LHCN-M2 (cell line): Measurements from ENCODE around the gene EEFSEC. TPM values are rescaled to one million over a fixed set of nuclear protein-coding genes. Genes with fewer than 3 reads are reported as not detected.
A peak's percentile ranks its signal among the peaks of the same experiment; 100 is the strongest.
"Not testable (repeated sequence)": the region's sequence is repeated elsewhere in the genome, so short reads cannot be mapped to it uniquely, and the experiment has no call there.

Experiments used
- DNase-seq: peaks from one replicate; pipeline ENCODE4 v3.0.0-alpha.2; 2012; ENCODE audit warnings: low read depth
- total RNA-seq: library from RNA; depleted of rRNA; stranded (reverse); fragments of >200 nt; gene quantifications from 2 replicates; pipeline ENCODE4 v1.2.3, GENCODE V29; 2014

Gene EEFSEC
- total RNA-seq, 1 experiment from 2014 or later, result 7.9 TPM

DNA sequence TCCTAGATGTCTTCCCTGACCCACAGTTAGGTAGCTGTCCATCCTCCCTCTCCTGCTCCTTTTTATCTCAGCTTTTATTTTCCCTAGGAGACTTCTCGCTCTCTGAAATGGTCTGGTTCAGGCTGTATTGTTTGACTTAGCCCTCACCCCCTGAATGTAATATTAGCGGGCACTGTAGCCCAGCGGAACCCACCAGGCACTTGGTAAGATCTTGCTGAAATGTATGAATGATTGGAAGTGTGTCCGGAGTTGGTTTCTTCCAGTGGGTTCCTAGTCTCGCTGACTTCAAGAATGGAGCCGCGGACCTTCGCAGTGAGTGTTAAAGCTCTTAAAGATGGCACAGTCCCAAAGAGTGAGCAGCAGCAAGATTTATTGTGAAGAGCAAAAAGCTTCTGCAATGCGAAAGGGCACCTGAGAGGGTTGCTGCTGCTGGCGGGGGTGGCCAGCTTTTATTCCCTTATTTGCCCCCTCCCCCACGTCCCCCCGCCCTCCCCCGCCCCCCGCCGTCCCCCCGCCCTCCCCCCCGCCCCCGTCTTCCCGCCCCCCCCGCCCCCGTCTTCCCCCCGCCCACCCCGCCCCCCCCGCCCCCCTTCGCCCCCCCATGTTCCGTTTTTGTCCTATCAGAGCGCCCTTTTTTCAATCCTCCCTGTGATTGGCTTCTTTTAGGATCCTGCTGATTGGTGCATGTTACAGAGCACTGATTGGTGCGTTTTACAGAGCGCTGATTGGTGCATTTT lies 694 bp upstream of the EEFSEC start:
- peak; percentile 76 for DNase-seq

DNA sequence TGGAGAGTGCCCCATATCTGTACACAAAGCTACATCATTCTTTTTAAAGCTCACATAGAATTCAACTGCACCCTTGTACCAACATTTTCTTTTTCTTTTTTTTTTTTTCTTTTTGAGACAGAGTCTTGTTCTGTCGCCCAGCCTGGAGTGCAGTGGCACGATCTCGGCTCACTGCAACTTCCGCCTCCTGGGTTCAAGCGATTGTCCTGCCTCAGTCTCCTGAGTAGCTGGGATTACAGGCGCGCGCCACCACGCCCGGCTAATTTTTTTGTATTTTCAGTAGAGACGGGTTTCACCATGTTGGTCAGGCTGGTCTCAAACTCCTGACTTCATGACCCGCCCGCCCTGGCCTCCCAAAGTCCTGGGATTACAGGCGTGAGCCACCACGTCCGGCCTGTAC lies 1.1 kb downstream of the EEFSEC start:
- DNase-seq, result not testable (repeated sequence)

- no peak for DNase-seq
Measured at GRCh38 chr3:128155616-128156360, 2.5 kb downstream of the EEFSEC start.

DNA sequence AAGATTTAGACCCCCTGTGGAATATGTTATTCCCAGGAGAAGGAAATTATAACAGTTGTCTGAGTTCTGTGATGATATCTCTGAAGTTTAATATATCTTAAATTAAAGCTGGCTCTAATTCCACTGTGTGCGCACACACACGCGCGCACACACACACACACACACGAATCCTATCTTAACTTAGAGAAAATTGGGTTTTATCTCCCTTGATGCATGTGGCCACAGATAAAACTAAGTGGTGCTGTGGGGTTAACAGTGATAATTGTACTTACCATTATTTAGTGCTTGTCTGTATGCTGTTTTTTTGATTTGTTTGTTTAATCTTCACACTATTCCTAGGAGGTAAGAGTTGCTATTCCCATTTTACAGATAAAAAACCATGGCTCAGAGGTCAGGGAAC lies 7.4 kb downstream of the EEFSEC start:
- DNase-seq, result no peak

DNA sequence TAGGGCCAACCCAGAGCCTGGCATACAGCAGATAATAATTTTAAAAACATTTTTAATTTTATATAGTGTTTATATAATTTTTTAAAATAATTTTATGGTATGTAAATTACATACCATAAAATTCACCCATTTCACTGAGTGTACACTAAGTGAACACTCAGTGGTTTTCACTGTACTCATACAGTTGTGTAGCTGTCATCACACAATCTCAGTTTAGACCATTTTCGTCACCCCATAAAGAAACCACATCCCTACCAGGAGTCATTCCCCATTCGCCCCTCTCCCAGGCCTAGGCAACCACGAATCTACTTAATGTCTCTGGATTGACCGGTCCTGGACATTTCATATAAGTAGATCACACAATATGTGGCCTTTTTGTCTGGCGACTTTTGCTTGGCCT lies 10.2 kb downstream of the EEFSEC start:
- DNase-seq, result no peak

- no peak for DNase-seq
Measured at GRCh38 chr3:128166971-128167453, 13.7 kb downstream of the EEFSEC start.

DNA sequence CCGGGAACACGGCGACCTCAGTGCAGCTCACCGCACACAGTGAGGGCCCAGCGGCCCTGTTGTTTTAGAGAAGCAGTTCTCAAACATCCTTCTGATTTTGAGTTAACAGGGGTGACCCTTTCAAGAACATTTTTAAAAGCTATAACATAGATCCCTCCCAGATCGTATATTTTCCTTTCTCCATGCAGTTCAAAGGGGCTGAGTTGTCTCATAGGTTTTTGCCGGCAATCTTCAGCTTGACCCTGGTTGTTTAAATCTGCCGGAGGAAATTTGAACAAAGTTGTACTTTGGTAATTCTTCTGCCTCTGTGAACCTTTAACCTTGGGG lies 14.3 kb downstream of the EEFSEC start:
- DNase-seq, result no peak

DNA sequence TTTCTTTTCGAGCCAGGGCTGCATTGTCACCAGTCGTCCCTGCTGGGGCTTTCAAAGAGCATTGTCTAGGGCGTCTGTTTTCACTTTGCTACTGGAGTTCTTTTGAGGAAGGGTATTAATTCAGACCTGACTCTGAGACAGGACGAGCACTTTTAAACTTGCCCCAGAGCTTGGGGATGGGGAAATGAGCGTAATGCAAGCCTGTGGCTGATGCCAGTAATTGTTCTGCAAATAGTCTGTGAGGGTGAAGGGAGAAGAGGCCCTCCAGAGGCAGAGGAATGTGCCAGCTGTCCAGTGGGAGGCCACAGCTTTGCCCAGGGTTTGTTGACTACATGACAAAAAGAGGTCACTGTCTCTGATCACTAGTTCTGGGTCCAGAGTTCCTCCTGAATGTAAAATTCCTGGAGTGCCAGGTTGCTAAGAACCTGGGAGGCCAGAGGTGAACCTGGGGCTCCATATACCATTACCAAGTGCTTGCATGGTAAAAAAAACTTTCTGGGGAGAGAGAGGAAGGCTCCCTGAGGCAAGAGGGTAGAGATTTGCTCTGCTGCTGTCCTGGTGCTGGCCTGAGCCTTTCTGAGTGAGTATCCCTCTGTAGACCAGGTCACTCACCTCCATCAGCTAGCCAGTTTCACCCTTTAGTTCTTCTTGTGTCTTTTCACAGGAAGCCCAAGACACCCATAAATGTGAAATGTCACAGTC lies 14.8 kb downstream of the EEFSEC start:
- peak; percentile 15 for DNase-seq

GRCh38 chr3:128168836-128169235 lies 15.6 kb downstream of the EEFSEC start:
- DNase-seq, result no peak

DNA sequence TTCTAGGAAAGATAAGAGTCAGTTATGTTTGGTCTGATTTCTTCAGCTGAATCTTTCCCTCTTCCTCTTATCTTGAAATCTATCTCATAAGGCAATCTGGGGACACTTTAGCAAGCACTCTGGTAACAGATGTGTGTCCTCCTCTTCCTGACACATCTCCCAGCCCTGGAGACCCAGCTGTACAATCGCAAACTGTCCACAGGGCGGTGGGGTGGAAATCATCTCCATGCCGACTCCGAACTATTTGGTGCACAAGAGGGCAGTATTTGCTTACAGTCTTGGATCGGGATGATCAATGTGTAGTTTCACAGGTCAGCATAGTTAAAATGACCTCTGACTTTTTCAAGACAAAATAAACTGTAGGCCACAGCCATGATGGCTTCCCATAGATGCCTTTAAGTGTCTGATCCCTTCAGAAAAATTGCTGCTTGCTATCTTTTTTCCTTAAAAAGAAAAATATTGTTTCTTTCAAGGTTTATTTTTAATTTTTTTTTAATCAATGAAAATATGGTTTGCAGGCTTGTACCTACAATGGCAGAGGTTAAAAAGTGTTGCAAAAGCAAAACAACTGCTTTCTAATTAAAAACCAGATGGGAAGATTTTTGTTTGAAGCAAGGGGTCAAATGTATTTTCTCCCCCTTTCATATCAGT lies 17.7 kb downstream of the EEFSEC start:
- peak; percentile 80 for DNase-seq

- no peak for DNase-seq
Measured at GRCh38 chr3:128173200-128173599, 19.9 kb downstream of the EEFSEC start.

DNA sequence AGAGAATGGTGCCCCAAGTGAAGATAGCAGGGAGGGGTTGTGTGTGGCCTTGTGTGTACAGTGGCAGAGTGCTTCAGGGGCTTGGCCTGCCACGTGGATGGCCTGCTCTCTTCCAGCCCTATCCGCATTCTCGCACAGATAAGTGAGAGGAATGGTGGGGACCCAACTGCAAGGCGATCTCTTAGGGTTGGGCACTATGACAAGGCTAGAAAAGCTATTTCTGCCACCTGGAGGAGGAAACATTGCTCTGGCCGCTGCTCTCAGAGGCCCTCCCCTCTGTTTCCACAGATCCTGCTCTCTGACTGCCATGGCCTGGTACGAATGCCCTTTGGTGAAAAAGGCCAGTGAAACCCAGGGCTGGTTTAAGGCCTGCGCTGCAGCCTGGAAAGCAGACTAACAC lies 20.6 kb downstream of the EEFSEC start:
- DNase-seq, result no peak

DNA sequence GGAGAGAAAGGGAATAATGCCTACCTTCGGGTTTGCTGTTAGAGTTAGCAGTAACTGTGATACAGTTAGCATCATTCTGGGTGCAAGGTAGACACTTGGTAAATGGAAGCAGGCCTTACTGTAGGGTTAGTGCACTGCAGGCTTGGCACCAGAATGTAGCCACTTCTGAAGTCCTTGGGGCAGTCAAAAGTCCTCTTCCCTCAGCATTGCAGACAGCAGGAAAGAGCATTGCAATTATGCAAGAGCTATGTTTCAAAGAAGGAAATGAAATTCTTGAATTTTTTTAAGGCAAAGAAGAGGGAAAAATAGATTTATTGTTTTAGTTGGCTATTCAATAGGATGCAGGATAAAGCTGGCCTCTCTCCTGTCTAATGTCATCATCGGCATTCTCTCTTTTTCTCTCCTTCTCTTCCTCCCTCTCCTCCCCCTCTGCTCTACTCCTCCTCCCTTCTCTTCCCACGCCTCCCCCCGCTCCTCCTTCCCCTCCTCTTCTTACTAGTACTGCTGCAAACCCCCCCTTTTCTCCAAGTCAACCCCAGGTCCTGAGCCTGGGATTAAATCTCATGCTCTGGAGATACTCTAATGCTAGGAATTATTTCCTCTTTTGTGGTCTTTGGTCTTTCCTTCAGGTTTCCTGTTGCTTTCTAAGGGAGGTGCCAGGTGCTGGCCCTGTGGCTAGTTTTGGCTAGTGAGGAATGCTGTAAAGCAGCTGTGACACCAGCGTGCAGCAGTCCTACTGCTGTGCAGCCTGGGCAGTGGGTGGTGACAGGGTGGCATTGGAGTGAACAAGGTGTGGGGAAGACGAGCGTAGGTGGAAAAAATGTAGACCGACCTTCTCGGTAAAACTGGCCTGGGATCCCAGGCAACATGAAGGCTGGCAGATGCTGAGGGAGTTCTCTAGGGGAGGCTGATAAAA lies 21.7 kb downstream of the EEFSEC start:
- DNase-seq, result no peak

- DNase-seq, result no peak
Measured at GRCh38 chr3:128175768-128176167, 22.5 kb downstream of the EEFSEC start.

- no peak for DNase-seq
Measured at GRCh38 chr3:128176276-128176833, 23.1 kb downstream of the EEFSEC start.

- DNase-seq, result no peak
Measured at GRCh38 chr3:128177865-128178264, 24.6 kb downstream of the EEFSEC start.

- DNase-seq, result no peak
Measured at GRCh38 chr3:128178782-128179483, 25.7 kb downstream of the EEFSEC start.

GRCh38 chr3:128179484-128179819 lies 26.2 kb downstream of the EEFSEC start:
- DNase-seq, result no peak

DNA sequence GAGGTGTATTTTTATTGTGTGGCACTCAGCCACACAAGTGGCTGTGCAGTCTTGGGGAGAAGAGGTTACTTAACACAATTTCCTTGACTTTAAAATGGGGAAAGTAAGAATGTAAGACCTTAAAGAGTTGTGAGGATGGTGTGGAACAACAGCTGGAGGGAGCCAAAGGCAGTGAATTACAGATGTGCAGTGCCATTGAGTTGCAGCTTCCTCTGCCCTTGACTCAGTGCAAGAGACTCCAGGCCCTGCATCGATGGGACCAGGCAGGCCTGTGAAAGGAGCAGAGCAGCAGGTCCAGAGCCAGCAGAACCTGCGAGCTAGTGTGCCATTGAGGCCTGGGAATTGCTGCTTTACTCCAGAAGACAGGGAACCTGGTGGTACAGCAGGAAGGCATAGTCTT lies 27.2 kb downstream of the EEFSEC start:
- DNase-seq, result no peak

GRCh38 chr3:128180913-128181312 lies 27.6 kb downstream of the EEFSEC start:
- DNase-seq, result no peak
